ENCODE measurements around the gene ANKRD13A. TPM values are rescaled to one million over a fixed set of nuclear protein-coding genes. Genes with fewer than 3 reads are reported as not detected.

Gene ANKRD13A
- total and polyA plus RNA-seq, 2 of the 8 experiments (the other 6 are each of a cell fraction or from before 2014, with no cell fraction given), result 16.8 to 21.4 TPM

DNA sequence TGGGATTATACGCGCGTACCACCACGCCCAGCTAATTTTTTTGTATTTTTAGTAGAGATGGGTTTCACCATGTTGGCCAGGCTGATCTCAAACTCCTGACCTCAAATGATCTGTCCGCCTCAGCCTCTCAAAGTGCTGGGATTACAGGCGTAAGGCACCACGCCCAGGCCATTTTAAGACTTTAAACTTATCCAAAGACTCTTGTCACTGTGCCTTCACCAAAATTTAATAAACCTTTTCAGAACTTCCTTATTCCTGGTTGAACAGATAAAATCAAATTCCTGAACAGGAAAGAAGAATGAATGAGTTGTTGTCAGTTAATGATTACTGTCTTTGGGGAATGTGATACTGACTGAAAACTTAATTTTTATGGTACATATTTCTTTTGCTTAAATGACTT is 40.9 kb upstream of the ANKRD13A start (continued):
- no peak for TF ChIP-seq CHD7 (IDR thresholded peaks at IDR 0.05; ENCODE audit: insufficient replicate concordance, low read length)
- no peak for TF ChIP-seq KDM1A (IDR thresholded peaks at IDR 0.05; ENCODE audit: borderline replicate concordance, low read length)

Data from H1 (cell line).